ENCODE measurements around the gene FAM43A. TPM values are rescaled to one million over a fixed set of nuclear protein-coding genes. Genes with fewer than 3 reads are reported as not detected.

FAM43A gene
- total RNA-seq, 2 experiments from 2014 or later: 2.4 to 2.6 TPM

- Mint-ChIP-seq H3K36me3 (ENCODE audit: low read depth) (peaks cover 32% of the 10 kb centered on the region), H3K27ac (peak overlapping the region; percentile 99), H3K4me3 (peak overlapping the region; percentile 57), H3K4me1 (ENCODE audit: low read depth) (peaks cover 37% of the 10 kb centered on the region), H3K27me3 (no peaks in the 10 kb centered on the region), H3K9me3 (no peaks in the 10 kb centered on the region)
- H3K27ac ChIP-seq (ENCODE audit: low read depth in 1 of 2, low read length in 2 of 2): no peak overlapping the region
- intact Hi-C loops (cut with DNase I, micrococcal nuclease): loop anchor here in 1 of 2 experiments (2.0 to 10.0 kb wide), 4 partner anchors 97 to 871 kb away; partner anchors contain the start of genes ACAP2, ATP13A3 and PPP1R2
- ATAC-seq (ENCODE audit: poor library complexity): no peak
- TF ChIP-seq CTCF (IDR thresholded peaks at IDR 0.05): no peak
- no peak for DNase-seq
- no peaks in the 10 kb centered on the region for H3K9me3 ChIP-seq (ENCODE audit: control insufficient read depth in 1 of 2, insufficient read depth in 1 of 2, low read length in 2 of 2)
- H3K4me3 ChIP-seq (ENCODE audit: low read length): no peak overlapping the region
- no peaks in the 10 kb centered on the region for H3K27me3 ChIP-seq (ENCODE audit: control insufficient read depth in 1 of 2, insufficient read depth in 2 of 2, low read length in 2 of 2)
- ChIA-PET POLR2A (interaction anchor here (0.6 to 4.1 kb wide), 3 partner anchors 10 to 849 kb away, joined by 3 to 71 read pairs (median 4); partner anchors contain the start of gene FAM43A), CTCF (interaction anchor here (2.8 to 4.8 kb wide), 3 partner anchors 10 to 596 kb away, joined by 15 to 60 read pairs (median 35); partner anchors contain the start of gene XXYLT1)
- peaks cover 18% of the 10 kb centered on the region for H3K4me1 ChIP-seq (ENCODE audit: insufficient read depth, low read length)
- H3K36me3 ChIP-seq (ENCODE audit: insufficient read depth, low read length): peaks cover 12% of the 10 kb centered on the region
These were observed 11.9 kb upstream of the FAM43A start for GRCh38 chr3:194673761-194674160.

- no peaks in the 10 kb centered on the region for H3K36me3 ChIP-seq (ENCODE audit: insufficient read depth, low read length)
- H3K9me3 ChIP-seq (ENCODE audit: control insufficient read depth in 1 of 2, insufficient read depth in 1 of 2, low read length in 2 of 2): no peaks in the 10 kb centered on the region
- no peaks in the 10 kb centered on the region for H3K27me3 ChIP-seq (ENCODE audit: control insufficient read depth in 1 of 2, insufficient read depth in 2 of 2, low read length in 2 of 2)
- ATAC-seq (ENCODE audit: poor library complexity) (no peak), DNase-seq (peak in 2 of 14 experiments; percentile 11 to 25)
- peak overlapping the region; percentile 21 for H3K4me3 Mint-ChIP-seq
- intact Hi-C loops (cut with DNase I, micrococcal nuclease): loop anchor here in 1 of 2 experiments (10.0 kb wide), 1 partner anchor 870 kb away; the partner anchor contains the start of gene PPP1R2
- no peak overlapping the region for H3K4me3 ChIP-seq (ENCODE audit: low read length)
- H3K4me1 Mint-ChIP-seq (ENCODE audit: low read depth): peaks cover 30% of the 10 kb centered on the region
- H3K36me3 Mint-ChIP-seq (ENCODE audit: low read depth): peaks cover 18% of the 10 kb centered on the region
- H3K4me1 ChIP-seq (ENCODE audit: insufficient read depth, low read length): peaks cover 18% of the 10 kb centered on the region
- H3K27me3 Mint-ChIP-seq: no peaks in the 10 kb centered on the region
- ChIA-PET POLR2A (no interaction called here), CTCF (interaction anchor here (2.8 to 4.8 kb wide), 2 partner anchors 8 to 12 kb away, joined by 15 to 60 read pairs; no protein-coding TSS in a partner anchor)
- no peak overlapping the region for H3K27ac ChIP-seq (ENCODE audit: low read depth in 1 of 2, low read length in 2 of 2)
- TF ChIP-seq CTCF (IDR thresholded peaks at IDR 0.05): no peak
- H3K27ac Mint-ChIP-seq: peak overlapping the region; percentile 19
- H3K9me3 Mint-ChIP-seq: no peaks in the 10 kb centered on the region
These were observed 10.5 kb upstream of the FAM43A start for GRCh38 chr3:194675081-194675640.

- peaks cover 25% of the 10 kb centered on the region for H3K4me1 Mint-ChIP-seq (ENCODE audit: low read depth)
These were observed 10.0 kb upstream of the FAM43A start for GRCh38 chr3:194675680-194676079.

More at GRCh38 chr3:194675680-194676079, 10.0 kb upstream of the FAM43A start:
- H3K27me3 ChIP-seq (ENCODE audit: control insufficient read depth in 1 of 2, insufficient read depth in 2 of 2, low read length in 2 of 2): no peaks in the 10 kb centered on the region
- no peak overlapping the region for H3K27ac Mint-ChIP-seq
- ChIA-PET CTCF (interaction anchor here (2.8 kb wide), 1 partner anchor 11 kb away, joined by 15 read pairs; no protein-coding TSS in a partner anchor), POLR2A (no interaction called here)
- no peaks in the 10 kb centered on the region for H3K9me3 ChIP-seq (ENCODE audit: control insufficient read depth in 1 of 2, insufficient read depth in 1 of 2, low read length in 2 of 2)
- no peak overlapping the region for H3K4me3 ChIP-seq (ENCODE audit: low read length)
- intact Hi-C loops (cut with DNase I, micrococcal nuclease): loop anchor here in 1 of 2 experiments (10.0 kb wide), 1 partner anchor 869 kb away; the partner anchor contains the start of gene PPP1R2
- H3K36me3 ChIP-seq (ENCODE audit: insufficient read depth, low read length): no peaks in the 10 kb centered on the region
- TF ChIP-seq CTCF (IDR thresholded peaks at IDR 0.05): no peak
- H3K4me1 ChIP-seq (ENCODE audit: insufficient read depth, low read length): peaks cover 16% of the 10 kb centered on the region
- no peaks in the 10 kb centered on the region for H3K27me3 Mint-ChIP-seq
- DNase-seq (no peak), ATAC-seq (ENCODE audit: poor library complexity) (no peak)
- H3K9me3 Mint-ChIP-seq: no peaks in the 10 kb centered on the region
- peak overlapping the region; percentile 1 for H3K4me3 Mint-ChIP-seq
- H3K36me3 Mint-ChIP-seq (ENCODE audit: low read depth): peaks cover 14% of the 10 kb centered on the region
- no peak overlapping the region for H3K27ac ChIP-seq (ENCODE audit: low read depth in 1 of 2, low read length in 2 of 2)

Data from CD4-positive, alpha-beta T cell (primary cell).